GM12874 (cell line): Measurements from ENCODE around the gene CLEC7A.

Experiments used
- CTCF ChIP-seq: IDR thresholded peaks from 2 replicates; pipeline ENCODE4 v1.5.1; 2011; ENCODE audit warnings: low read depth, mild to moderate bottlenecking, control low read depth, low read length, moderate library complexity; ENCODE audit not compliant: insufficient read depth

Gene CLEC7A

GRCh38 chr12:10088955-10089900 lies 40.8 kb downstream of the CLEC7A start:
- TF ChIP-seq CTCF, result no peak

DNA sequence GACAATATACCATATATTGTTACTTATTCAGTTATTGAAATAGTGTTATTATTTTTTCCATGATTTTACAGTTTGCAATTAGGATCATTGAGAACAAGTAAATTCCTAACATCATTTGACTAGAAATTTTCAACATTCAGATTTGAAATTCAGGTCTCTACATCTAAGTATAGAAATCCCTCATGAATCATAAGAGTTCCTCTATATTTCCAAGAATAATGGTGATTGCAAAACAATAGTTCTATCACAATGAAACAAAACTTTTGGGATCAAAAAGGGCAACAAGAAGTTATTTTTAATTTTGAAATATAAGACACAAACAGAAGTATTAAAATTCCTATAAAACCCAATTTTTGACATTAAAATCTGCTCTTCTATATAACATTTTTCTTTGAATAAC lies 42.0 kb downstream of the CLEC7A start:
- no peak for TF ChIP-seq CTCF

GRCh38 chr12:10086387-10086786 lies 43.6 kb downstream of the CLEC7A start:
- no peak for TF ChIP-seq CTCF

GRCh38 chr12:10084733-10085132 lies 45.3 kb downstream of the CLEC7A start:
- no peak for TF ChIP-seq CTCF

- TF ChIP-seq CTCF, result no peak
Observed at GRCh38 chr12:10082117-10082874, 47.7 kb downstream of the CLEC7A start.

DNA sequence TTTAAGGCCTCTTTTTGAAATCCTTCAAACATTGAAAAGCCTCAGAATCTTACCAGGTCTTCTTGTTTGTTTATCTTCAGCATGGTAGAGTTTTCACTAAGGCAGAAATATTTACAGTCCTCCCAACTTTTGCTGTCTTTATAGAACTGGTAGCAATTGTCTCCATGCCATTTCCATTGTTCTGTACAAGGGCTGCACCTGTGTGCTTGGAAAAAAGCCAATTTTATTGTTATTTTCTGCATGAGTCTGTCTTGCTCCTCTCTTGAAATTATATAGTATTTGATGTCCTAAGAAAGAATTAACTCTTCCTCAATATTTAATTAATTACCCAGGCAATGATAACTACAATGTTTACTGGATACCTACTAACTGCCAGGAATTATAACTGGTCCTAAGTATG lies 54.5 kb downstream of the CLEC7A start:
- no peak for TF ChIP-seq CTCF

GRCh38 chr12:10073261-10073660 lies 56.7 kb downstream of the CLEC7A start:
- TF ChIP-seq CTCF, result no peak
